ENCODE results near the gene TWIST1. TPM values are rescaled to one million over a fixed set of nuclear protein-coding genes. Genes with fewer than 3 reads are reported as not detected.
A peak's percentile ranks its signal among the peaks of the same experiment; 100 is the strongest.

TWIST1 gene
- polyA plus RNA-seq, 1 of the 3 experiments (the other 2 are of a cell fraction) = 170 TPM

- CTCF ChIA-PET = interaction anchor here (1.0 to 4.1 kb wide), 8 partner anchors 20 to 733 kb away, joined by 3 to 17 read pairs (median 3); no protein-coding TSS in a partner anchor
- Histone ChIP-seq H4K20me1 (ENCODE audit: insufficient read depth) (no peaks in the 10 kb centered on the region), H3K9me3 (peaks cover 13% of the 10 kb centered on the region), H3K4me1 (ENCODE audit: control insufficient read depth in 1 of 2, insufficient read depth in 2 of 2, low read depth in 1 of 2, low read length in 1 of 2) (peaks cover 29 to 47% of the 10 kb centered on the region in 2 experiments), H3K27ac (ENCODE audit: low read depth in 2 of 2, low read length in 1 of 2) (peak overlapping the region; percentile 70 to 100), H3K9me2 (no peaks in the 10 kb centered on the region), H3K36me3 (replicated peaks in 1 of 2; ENCODE audit: control insufficient read depth in 1 of 2, insufficient read depth in 2 of 2, low read length in 1 of 2) (peaks cover 39 to 43% of the 10 kb centered on the region in 2 experiments), H3K9ac (no peak overlapping the region), H3K27me3 (ENCODE audit: insufficient read depth) (no peaks in the 10 kb centered on the region), H3K4me3 (ENCODE audit: low read depth in 2 of 2, low read length in 1 of 2) (no peak overlapping the region), H3F3A (replicated peaks; ENCODE audit: insufficient read depth) (peaks cover 19% of the 10 kb centered on the region), H3K79me2 (ENCODE audit: insufficient read depth) (peaks cover 93% of the 10 kb centered on the region), H2AFZ (ENCODE audit: low read depth) (no peak overlapping the region), H3K4me2 (peak overlapping the region; percentile 56; the same call in 1 of the 2 replicates)
- WGBS (ENCODE audit: low lambda C conversion rate) = 29% methylated on average over 3 of the region's 3 CpGs
- POLR2A ChIA-PET = interaction anchor here (0.7 to 2.4 kb wide), 3 partner anchors 17 to 266 kb away, joined by 3 to 12 read pairs (median 6); partner anchors contain the start of gene TWIST1
- no peak for DNase-seq
- TF ChIP-seq EZH2phosphoT487 (IDR thresholded peaks at IDR 0.05; ENCODE audit: borderline replicate concordance, low read depth) (no peak), CTCF (IDR thresholded peaks at IDR 0.05) (no peak), USF1 (IDR thresholded peaks at IDR 0.05; ENCODE audit: borderline replicate concordance, low read depth) (no peak), RCOR1 (IDR thresholded peaks at IDR 0.05; ENCODE audit: low read length) (0 out of 2 replicates have a peak, but pooled peaks have one; percentile 10), YY1 (IDR thresholded peaks at IDR 0.05; ENCODE audit: low read depth) (no peak), TEAD4 (IDR thresholded peaks at IDR 0.05; ENCODE audit: borderline replicate concordance, insufficient read depth) (no peak), ELF1 (IDR thresholded peaks at IDR 0.05) (no peak), TCF12 (IDR thresholded peaks at IDR 0.05) (no peak), GATA2 (CRISPR knock-in tag; IDR thresholded peaks at IDR 0.05) (no peak), MXI1 (IDR thresholded peaks at IDR 0.05; ENCODE audit: low read depth, low read length) (peak; percentile 12; the same call in 1 of the 2 replicates), RAD21 (IDR thresholded peaks at IDR 0.05; ENCODE audit: low read length) (no peak), RXRA (IDR thresholded peaks at IDR 0.05; ENCODE audit: borderline replicate concordance, low read depth) (no peak)
These were observed 27.6 kb downstream of the TWIST1 start for GRCh38 chr7:19089797-19090196.

- H3K36me3 ChIP-seq (replicated peaks in 1 of 2; ENCODE audit: control insufficient read depth in 1 of 2, insufficient read depth in 2 of 2, low read length in 1 of 2) = peaks cover 43 to 46% of the 10 kb centered on the region in 2 experiments
- H3K4me2 ChIP-seq = peak overlapping the region; percentile 56; the same call in 1 of the 2 replicates
- peaks cover 92% of the 10 kb centered on the region for H3K79me2 ChIP-seq (ENCODE audit: insufficient read depth)
- 77% methylated on average over 2 of the region's 2 CpGs for WGBS (ENCODE audit: low lambda C conversion rate)
- H3K9me3 ChIP-seq = peaks cover 13% of the 10 kb centered on the region
- DNase-seq = no peak
- POLR2A ChIA-PET = interaction anchor here (1.3 to 2.4 kb wide), 2 partner anchors 17 to 29 kb away, joined by 6 to 12 read pairs; partner anchors contain the start of gene TWIST1
- H3K9me2 ChIP-seq = no peaks in the 10 kb centered on the region
- no peaks in the 10 kb centered on the region for H3K27me3 ChIP-seq (ENCODE audit: insufficient read depth)
- H3F3A ChIP-seq (replicated peaks; ENCODE audit: insufficient read depth) = peaks cover 18% of the 10 kb centered on the region
- H2AFZ ChIP-seq (ENCODE audit: low read depth) = no peak overlapping the region
- H3K9ac ChIP-seq = no peak overlapping the region
- CTCF ChIA-PET = interaction anchor here (1.0 to 4.1 kb wide), 8 partner anchors 19 to 733 kb away, joined by 3 to 17 read pairs (median 3); no protein-coding TSS in a partner anchor
- H3K4me1 ChIP-seq (ENCODE audit: control insufficient read depth in 1 of 2, insufficient read depth in 2 of 2, low read depth in 1 of 2, low read length in 1 of 2) = peaks cover 25 to 43% of the 10 kb centered on the region in 2 experiments
- peak overlapping the region; percentile 70 to 100 for H3K27ac ChIP-seq (ENCODE audit: low read depth in 2 of 2, low read length in 1 of 2)
- H4K20me1 ChIP-seq (ENCODE audit: insufficient read depth) = no peaks in the 10 kb centered on the region
- no peak overlapping the region for H3K4me3 ChIP-seq (ENCODE audit: low read depth in 2 of 2, low read length in 1 of 2)
- TF ChIP-seq REST (IDR thresholded peaks at IDR 0.05; ENCODE audit: low read depth, low read length) (no peak), EP300 (IDR thresholded peaks at IDR 0.05; ENCODE audit: borderline replicate concordance in 1 of 2, low read depth in 1 of 2, low read length in 1 of 2) (no peak), RAD21 (IDR thresholded peaks at IDR 0.05; ENCODE audit: low read length) (no peak), YY1 (IDR thresholded peaks at IDR 0.05; ENCODE audit: low read depth) (no peak), ELF1 (IDR thresholded peaks at IDR 0.05) (no peak), IRF3 (IDR thresholded peaks at IDR 0.05; ENCODE audit: low read depth, low read length) (no peak), USF1 (IDR thresholded peaks at IDR 0.05; ENCODE audit: borderline replicate concordance, low read depth) (no peak), GABPA (IDR thresholded peaks at IDR 0.05; ENCODE audit: low read depth) (no peak), SMC3 (IDR thresholded peaks at IDR 0.05; ENCODE audit: low read depth, low read length) (no peak), RXRA (IDR thresholded peaks at IDR 0.05; ENCODE audit: borderline replicate concordance, low read depth) (no peak), RFX5 (IDR thresholded peaks at IDR 0.05; ENCODE audit: low read length) (no peak), TEAD4 (IDR thresholded peaks at IDR 0.05; ENCODE audit: borderline replicate concordance, insufficient read depth) (no peak), RCOR1 (IDR thresholded peaks at IDR 0.05; ENCODE audit: low read length) (no peak)
These were observed 28.1 kb downstream of the TWIST1 start for GRCh38 chr7:19089378-19089777.

All from SK-N-SH (cell line).